Measurements from ENCODE around the gene DUSP7. TPM values are rescaled to one million over a fixed set of nuclear protein-coding genes. Genes with fewer than 3 reads are reported as not detected.

DUSP7 gene
- total and polyA plus RNA-seq, 2 experiments from 2014 or later: 6.4 to 13.1 TPM

DNA sequence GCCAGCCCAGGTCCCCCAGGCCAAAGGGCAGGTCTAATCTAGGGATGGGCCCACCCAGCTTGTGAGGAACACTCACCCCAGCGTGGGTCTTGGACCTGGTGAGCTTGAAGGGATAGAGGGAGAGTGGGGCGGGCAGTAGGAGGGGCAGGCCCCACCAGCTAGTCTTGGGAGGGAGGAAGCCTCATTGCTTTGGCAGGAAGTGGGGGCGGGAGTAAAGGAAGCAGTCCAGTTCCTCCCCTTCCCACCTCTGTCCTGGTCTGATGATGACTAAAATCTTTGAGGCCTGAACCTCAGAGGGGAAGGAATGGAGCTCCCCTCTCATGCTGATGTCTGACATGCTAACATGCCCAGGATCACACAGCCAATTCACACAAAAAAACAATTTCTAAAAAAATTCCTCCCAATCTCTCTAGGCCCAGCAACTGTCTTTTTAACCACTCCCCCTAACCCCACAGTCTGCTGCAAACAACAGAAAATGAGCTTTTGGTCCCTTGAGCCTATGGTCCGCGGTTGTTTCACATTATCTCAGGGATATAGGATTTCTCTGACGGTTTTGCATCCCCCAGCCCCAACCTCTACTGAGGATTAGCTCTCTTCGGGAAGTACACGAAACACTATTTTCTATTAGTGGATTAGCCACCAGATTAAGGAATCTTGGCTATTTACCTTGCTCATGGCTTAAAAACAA, 30.7 kb upstream of the DUSP7 start:
- TF ChIP-seq EZH2phosphoT487 (IDR thresholded peaks at IDR 0.05; ENCODE audit: low read depth, severe bottlenecking, unreplicated experiment): no peak
- TF ChIP-seq, protein P1, sequence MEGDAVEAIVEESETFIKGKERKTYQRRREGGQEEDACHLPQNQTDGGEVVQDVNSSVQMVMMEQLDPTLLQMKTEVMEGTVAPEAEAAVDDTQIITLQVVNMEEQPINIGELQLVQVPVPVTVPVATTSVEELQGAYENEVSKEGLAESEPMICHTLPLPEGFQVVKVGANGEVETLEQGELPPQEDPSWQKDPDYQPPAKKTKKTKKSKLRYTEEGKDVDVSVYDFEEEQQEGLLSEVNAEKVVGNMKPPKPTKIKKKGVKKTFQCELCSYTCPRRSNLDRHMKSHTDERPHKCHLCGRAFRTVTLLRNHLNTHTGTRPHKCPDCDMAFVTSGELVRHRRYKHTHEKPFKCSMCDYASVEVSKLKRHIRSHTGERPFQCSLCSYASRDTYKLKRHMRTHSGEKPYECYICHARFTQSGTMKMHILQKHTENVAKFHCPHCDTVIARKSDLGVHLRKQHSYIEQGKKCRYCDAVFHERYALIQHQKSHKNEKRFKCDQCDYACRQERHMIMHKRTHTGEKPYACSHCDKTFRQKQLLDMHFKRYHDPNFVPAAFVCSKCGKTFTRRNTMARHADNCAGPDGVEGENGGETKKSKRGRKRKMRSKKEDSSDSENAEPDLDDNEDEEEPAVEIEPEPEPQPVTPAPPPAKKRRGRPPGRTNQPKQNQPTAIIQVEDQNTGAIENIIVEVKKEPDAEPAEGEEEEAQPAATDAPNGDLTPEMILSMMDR (IDR thresholded peaks at IDR 0.05; ENCODE audit: poor library complexity): no peak
- no peak for TF ChIP-seq EZH2 (IDR thresholded peaks at IDR 0.05; ENCODE audit: borderline replicate concordance)
- no peaks in the 10 kb centered on the region for H4K20me1 ChIP-seq (ENCODE audit: insufficient read depth, poor library complexity, severe bottlenecking)
- no peaks in the 10 kb centered on the region for H3K9me2 ChIP-seq (replicated peaks; ENCODE audit: insufficient read depth)
- peaks cover 34% of the 10 kb centered on the region for H3K4me1 ChIP-seq (ENCODE audit: insufficient read depth)
- H3K9me3 ChIP-seq (ENCODE audit: low read depth): no peaks in the 10 kb centered on the region
- H3K27me3 ChIP-seq: no peaks in the 10 kb centered on the region
- no peak overlapping the region for H3K4me2 ChIP-seq
- DNase-seq (ENCODE audit: low spot score): no peak
- no peak overlapping the region for H3K27ac ChIP-seq
- no peaks in the 10 kb centered on the region for H3K36me3 ChIP-seq (replicated peaks; ENCODE audit: insufficient read depth, low read depth)
- H2AFZ ChIP-seq: no peak overlapping the region
- H3K4me3 ChIP-seq: no peak overlapping the region
- WGBS (ENCODE audit: low lambda C conversion rate, missing lambda C conversion rate): 81% methylated on average over 8 of the region's 8 CpGs
- H3K79me2 ChIP-seq: no peaks in the 10 kb centered on the region

DNA sequence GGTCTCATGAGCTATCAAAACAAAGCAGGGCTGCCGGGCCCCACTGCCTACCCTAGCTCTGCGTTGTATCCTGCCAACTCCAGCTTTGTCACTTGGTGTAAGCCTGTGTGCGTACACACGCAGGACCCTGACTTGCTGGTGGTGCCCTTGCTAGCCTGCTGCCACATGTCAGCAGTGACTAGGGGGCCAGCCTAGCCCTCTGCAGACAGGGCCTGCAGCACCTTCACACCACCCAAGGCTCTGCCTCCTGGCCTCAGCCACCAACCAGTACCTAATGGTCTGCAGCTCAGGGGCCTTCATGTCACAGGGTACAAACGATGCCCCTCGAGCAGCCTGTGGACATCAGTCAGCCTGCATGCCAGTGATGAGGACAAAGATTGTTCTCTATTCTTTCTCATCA, 30.1 kb upstream of the DUSP7 start:
- Histone ChIP-seq H3K4me1 (ENCODE audit: insufficient read depth) (peaks cover 34% of the 10 kb centered on the region), H3K9me3 (ENCODE audit: low read depth) (no peaks in the 10 kb centered on the region), H3K9me2 (replicated peaks; ENCODE audit: insufficient read depth) (no peaks in the 10 kb centered on the region), H4K20me1 (ENCODE audit: insufficient read depth, poor library complexity, severe bottlenecking) (no peaks in the 10 kb centered on the region), H3K27ac (no peak overlapping the region), H3K4me2 (no peak overlapping the region), H3K4me3 (no peak overlapping the region), H3K36me3 (replicated peaks; ENCODE audit: insufficient read depth, low read depth) (no peaks in the 10 kb centered on the region), H2AFZ (no peak overlapping the region), H3K27me3 (no peaks in the 10 kb centered on the region), H3K79me2 (no peaks in the 10 kb centered on the region)
- no peak for DNase-seq (ENCODE audit: low spot score)
- 92% methylated on average over 6 of the region's 6 CpGs for WGBS (ENCODE audit: low lambda C conversion rate, missing lambda C conversion rate)
- TF ChIP-seq EZH2 (IDR thresholded peaks at IDR 0.05; ENCODE audit: borderline replicate concordance) (no peak), EZH2phosphoT487 (IDR thresholded peaks at IDR 0.05; ENCODE audit: low read depth, severe bottlenecking, unreplicated experiment) (no peak)
- TF ChIP-seq, protein P1 (IDR thresholded peaks at IDR 0.05; ENCODE audit: poor library complexity): no peak

DNA sequence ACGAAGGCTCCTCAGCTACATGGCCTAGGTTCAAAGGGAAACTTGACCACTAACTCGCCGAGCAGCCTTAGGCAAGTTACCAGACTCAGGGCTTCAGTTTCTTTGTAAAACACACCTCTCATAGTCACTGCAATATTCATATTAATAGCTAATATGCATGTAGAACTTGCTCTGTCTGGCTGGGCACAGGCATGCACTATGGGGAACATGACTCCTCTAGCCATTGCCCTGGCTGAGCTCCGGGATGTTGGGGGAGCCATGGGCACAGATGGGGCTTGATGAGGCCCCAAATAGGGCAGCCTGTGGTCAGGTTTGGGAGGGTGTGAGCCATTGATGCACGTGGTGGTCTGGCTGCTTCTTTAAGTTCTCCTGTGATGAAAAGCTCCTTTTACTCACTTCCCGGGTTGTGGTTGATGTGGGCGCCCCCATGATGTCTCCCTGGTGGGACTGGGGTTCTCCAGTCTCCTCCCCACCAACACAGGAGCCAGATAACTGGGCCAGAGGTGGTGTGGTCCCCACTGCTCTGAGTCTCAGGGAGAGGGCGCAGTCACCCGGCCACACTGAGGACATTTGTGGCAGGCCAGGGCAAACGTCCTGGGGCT, 29.4 kb upstream of the DUSP7 start:
- H3K4me2 ChIP-seq: no peak overlapping the region
- no peaks in the 10 kb centered on the region for H3K36me3 ChIP-seq (replicated peaks; ENCODE audit: insufficient read depth, low read depth)
- H3K9me3 ChIP-seq (ENCODE audit: low read depth): no peaks in the 10 kb centered on the region
- H3K27ac ChIP-seq: no peak overlapping the region
- H4K20me1 ChIP-seq (ENCODE audit: insufficient read depth, poor library complexity, severe bottlenecking): no peaks in the 10 kb centered on the region
- no peaks in the 10 kb centered on the region for H3K9me2 ChIP-seq (replicated peaks; ENCODE audit: insufficient read depth)
- TF ChIP-seq EZH2 (IDR thresholded peaks at IDR 0.05; ENCODE audit: borderline replicate concordance) (no peak), EZH2phosphoT487 (IDR thresholded peaks at IDR 0.05; ENCODE audit: low read depth, severe bottlenecking, unreplicated experiment) (no peak)
- TF ChIP-seq, protein P1 (IDR thresholded peaks at IDR 0.05; ENCODE audit: poor library complexity): no peak
- peaks cover 35% of the 10 kb centered on the region for H3K4me1 ChIP-seq (ENCODE audit: insufficient read depth)
- no peak overlapping the region for H3K4me3 ChIP-seq
- WGBS (ENCODE audit: low lambda C conversion rate, missing lambda C conversion rate): 94% methylated on average over 10 of the region's 10 CpGs
- H3K79me2 ChIP-seq: no peaks in the 10 kb centered on the region
- H3K27me3 ChIP-seq: no peaks in the 10 kb centered on the region
- H2AFZ ChIP-seq: no peak overlapping the region
- DNase-seq (ENCODE audit: low spot score): no peak

Measured in hepatocyte (in vitro differentiated cells).